NCI-H1048 (cell line): Measurements from ENCODE around the gene ITFG2.
A peak's percentile ranks its signal among the peaks of the same experiment; 100 is the strongest.

Source experiments
- DNase-seq: peaks from one replicate; lab custom pipeline; 2025; lab: John Stamatoyannopoulos, UW

The ITFG2 gene

GRCh38 chr12:2795291-2796186 lies 16.9 kb upstream of the ITFG2 start:
- DNase-seq, result no peak

DNA sequence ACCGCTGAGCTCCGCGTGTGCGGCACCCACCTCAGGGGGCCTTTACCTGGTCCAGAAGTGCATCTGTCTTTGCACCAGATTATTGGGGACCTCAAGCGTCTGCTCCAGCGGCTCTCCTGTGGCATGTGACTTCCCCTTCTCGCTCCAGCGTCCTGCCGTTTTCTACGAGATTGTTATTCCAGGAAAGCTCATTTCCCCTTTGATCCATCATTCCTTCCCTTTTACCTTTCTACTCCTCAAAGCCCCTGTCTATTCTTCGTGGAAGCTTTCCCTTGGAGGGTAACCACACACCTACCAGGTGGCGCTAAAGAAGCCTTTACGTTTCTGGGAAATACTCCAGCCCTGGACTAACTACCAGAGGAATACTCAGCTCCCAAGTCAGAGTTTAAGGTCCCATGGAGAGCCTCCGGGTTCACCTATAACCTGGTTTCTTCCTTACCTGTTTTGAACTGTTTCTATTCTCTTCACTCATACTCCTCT lies 16.2 kb upstream of the ITFG2 start:
- no peak for DNase-seq

GRCh38 chr12:2797721-2798418 lies 14.6 kb upstream of the ITFG2 start:
- DNase-seq, result no peak

- no peak for DNase-seq
These were observed 12.4 kb upstream of the ITFG2 start for GRCh38 chr12:2800046-2800570.

DNA sequence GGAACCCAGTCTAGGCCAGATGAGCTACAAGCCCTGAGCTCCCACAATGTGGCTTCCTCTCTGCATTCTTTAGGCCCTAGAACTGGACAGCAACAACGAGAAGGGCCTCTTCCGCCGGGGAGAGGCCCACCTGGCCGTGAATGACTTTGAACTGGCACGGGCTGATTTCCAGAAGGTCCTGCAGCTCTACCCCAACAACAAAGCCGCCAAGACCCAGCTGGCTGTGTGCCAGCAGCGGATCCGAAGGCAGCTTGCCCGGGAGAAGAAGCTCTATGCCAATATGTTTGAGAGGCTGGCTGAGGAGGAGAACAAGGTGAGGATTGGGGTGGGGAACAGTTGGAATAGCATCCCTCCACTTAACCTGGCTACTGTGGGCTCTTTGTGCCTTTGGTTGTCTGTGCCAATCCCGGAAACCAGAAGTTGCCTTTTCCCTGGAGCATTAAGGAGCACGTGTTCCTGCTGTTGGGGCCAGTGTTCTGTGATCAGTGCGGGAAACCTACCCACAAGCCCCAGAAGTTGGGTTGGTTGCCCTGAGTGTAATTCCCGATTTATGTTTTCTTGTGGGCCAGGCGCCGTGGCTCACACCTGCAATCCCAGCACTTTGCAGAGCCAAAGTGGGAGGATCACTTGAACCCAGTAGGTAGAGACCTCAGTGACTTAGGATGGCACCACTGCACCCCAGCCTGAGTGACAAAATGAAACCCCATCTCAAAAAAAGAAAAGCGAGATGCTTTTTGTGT lies 11.3 kb upstream of the ITFG2 start:
- DNase-seq, result no peak

- DNase-seq, result no peak
These were observed 8.7 kb upstream of the ITFG2 start for GRCh38 chr12:2803635-2804392.

DNA sequence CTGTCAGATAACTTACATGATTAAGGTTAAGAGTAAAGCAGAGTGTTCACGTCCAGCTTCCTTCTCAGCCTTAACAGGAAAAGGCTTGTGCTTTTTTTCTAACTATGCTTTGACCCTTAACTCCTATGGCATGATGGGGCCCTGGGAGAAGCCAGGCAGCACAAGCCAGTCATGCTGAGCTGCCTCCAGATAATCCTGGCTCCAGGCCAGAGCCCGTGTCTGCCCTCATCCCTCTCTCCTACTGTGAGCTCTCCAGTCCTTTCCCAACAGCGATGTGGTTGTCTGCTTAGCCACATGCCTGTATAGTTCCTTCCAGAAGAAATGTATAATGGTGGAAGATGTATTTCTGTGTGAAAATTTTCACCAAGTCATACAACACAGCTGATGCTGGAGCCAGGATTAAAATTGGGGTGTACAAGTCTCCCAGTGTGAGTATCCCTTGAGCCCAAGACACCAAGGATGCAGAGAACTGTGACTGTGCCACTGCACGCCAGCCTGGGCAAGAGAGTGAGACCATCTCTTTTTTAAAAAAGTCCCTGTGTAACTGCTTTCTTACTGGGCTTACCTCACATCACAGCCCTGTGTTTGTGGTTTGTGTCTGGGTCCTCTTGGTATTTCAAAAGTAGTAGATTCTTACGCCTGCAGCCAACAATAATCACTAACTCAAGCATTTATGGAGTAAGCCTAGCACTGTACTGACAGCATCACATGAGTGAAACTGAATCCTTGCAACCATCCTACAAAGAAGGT lies 7.9 kb upstream of the ITFG2 start:
- DNase-seq, result no peak

DNA sequence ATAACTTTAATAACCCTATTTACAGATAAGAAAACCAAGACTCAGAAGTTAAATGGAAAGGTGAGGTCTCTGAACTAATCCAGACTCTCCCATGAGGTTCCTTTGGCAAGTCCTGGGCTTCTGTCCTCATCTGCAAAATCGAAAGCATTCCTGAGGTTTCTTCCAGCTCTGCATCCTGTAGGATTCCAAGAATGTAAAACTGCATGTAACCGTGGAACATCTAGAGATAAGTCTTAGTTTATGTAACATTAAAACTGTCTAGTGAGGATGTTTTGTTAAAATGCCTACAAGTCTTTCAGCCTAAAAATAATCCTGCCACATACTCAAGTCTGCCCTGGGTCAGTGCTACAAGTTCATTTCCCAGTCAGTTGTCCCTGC lies 7.3 kb upstream of the ITFG2 start:
- no peak for DNase-seq

GRCh38 chr12:2806700-2807099 lies 5.8 kb upstream of the ITFG2 start:
- DNase-seq, result no peak

DNA sequence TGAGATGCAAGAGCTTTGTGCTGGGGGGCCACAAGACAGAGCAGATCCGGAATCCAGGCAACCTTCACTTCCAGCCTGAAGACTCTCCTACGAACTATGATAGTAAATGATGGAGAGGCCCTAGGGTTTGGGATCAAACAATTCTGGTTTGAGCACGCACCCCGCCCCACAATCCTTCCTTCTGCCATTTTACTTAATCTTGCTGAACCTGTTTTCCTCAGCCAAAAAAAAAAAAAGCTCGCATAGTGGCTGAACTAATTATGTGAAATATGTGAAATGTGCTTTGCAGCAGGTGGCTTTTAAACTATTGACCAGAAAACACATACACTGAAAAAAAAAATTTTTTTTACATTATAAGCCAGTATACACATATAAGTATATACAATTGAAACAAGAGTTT lies 667 bp upstream of the ITFG2 start:
- DNase-seq, result no peak

DNA sequence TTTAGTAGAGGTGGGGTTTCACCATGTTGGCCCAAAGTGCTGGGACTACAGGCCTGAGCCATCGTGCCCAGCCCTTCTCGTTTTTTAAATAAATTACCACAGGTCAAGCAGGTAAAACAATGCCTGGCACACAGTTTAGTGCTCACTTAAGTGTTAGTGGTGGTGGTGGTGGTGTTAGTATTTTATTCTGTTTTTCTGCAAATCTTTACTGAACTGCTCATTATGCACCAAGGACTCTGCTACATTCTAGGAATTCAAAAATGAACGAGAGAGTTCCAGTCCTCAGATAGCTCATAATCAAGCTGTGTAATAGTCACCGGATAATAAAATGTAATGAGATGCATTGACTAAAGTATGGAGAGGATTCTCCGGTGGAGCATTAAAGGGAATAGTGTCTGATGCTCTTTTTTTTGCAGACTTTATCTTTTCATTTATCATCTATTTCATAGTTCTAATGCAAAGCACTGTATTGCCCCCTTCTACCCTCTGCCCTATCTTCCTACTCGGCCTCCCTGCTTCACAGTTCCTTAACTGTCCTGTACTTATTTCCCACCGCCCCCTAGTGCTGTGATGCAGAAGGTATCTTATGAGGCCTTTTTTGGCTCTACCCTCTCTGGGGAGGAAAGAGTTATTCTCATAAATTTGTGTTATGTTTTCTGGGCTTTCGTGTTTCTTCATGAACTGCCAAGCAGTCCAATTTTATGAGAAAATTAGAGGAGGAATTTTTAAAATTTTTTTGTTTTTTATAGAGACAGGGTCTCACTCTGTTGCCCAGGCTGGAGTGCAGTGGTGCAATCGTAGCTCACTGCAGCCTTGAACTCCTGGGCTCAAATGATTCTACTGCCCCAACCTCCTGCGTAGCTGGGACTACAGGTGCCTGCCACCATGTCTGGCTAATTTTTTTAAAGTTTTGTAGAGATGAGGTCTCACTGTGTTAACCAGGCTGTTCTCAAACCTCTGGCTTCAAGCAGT lies 1.0 kb downstream of the ITFG2 start:
- peak; percentile 13 for DNase-seq

- DNase-seq, result no peak
These were observed 7.3 kb downstream of the ITFG2 start for GRCh38 chr12:2819810-2820209.

GRCh38 chr12:2820432-2820831 lies 8.0 kb downstream of the ITFG2 start:
- no peak for DNase-seq

DNA sequence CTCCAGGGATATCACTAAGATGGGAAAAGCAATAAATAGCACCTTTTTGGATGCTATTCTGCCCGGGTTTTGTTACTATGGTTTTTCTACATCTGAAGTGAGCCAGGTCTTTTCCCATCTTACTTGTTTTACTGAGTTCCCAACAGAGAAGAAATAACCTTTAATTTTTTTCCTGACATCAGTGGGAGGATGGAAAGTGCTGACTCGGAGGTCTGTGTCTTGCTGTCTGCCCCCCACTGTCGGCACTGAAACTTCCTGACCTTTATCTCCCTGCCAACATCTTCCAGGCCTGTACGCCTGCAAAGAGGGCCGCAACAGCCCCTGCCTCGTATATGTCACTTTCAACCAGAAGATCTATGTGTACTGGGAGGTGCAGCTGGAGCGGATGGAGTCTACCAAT lies 11.0 kb downstream of the ITFG2 start:
- DNase-seq, result no peak

DNA sequence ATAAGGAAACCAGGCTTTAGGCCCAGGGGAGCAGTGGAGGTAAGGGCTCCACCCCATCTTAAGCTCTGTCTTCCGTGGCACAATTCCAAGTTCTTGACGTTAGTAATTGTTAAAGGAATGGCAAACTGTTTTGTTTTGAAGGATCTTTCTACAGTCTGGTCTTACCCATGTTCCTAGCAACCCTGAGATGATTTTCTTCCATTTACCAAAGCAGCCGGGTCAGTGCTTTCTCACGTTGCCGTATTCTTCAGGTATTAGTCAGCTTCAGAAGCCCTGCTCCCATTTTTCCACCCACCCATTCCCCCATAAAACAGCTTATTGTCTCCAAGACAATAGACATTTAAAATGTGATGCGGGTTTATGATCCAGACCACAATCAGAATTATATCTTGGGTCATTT lies 12.1 kb downstream of the ITFG2 start:
- no peak for DNase-seq

DNA sequence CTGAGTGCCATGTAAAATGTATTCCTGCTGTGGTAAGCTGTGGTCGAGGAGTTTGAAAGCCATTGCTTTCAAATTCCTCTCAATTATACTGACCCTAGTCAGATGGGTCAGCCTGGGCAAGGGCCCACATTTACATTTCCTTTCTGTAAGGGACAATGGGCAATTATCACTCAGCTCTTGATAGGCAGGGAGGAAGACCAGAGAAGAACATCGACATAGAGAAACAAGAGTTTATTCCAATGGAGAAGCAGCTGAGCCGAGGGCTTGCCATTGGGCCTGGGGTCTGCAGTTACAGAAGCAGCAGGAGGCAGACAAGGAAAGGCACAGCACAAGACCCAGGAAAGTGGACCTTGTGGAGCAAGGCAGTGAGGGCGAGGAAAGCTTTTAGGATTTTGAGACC lies 12.7 kb downstream of the ITFG2 start:
- DNase-seq, result no peak

DNA sequence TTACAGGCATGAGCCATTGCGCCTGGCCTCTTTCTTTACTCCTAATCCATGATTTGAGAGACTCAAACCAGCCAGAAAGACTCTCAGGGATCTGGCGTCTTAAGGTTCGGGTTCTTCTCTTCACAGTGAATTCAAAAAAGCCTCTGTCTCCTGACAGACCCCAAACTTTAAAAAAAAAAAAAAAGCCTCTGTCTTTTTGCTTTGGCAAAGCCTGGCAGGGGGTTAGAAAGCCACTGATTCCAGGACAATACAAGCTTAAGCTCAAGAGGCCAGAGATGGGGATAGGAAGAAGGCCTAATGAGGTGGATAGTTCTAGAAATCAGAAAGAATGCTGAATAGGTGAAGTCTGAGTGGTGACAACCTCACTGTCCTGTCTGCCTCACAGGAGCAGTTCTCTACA lies 13.6 kb downstream of the ITFG2 start:
- DNase-seq, result no peak

DNA sequence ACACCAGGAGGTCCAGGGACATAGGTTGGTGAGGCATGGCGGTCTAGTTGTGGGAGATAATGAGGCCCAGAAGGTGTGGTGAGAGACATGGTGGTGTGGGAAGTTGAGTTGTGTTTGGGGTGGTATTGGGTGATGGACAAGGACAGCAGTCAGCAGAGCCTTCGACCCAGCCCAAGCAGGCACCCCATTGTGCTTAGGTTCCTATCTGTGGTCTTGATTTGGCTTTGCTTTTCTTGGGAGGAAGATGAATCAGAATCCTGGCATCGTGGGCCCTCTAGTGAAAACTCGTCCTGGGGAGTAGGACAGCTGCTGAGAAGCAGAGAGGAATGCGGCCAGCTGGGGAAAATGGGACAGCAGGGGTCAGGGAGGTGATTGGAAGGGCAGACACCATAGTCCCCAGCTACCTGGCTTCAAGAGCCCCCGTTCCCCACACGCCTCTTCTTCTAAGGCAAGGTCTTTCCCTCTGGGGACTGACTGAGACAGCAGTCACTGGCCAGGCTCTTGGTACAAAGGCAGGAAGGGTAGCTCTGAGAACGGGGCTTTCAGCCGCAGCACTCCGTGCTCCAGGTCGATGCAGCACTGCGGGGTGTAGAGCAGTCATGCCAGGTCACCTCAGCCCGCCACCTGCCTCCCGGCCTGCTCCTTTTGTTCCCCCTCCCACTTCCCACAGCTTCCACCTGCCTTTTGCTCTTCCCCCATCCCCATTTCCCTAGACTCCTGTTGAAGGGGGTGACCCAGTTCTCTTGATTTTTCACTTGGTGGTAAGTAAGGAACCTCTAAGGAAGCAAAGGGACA lies 14.4 kb downstream of the ITFG2 start:
- DNase-seq, result no peak

DNA sequence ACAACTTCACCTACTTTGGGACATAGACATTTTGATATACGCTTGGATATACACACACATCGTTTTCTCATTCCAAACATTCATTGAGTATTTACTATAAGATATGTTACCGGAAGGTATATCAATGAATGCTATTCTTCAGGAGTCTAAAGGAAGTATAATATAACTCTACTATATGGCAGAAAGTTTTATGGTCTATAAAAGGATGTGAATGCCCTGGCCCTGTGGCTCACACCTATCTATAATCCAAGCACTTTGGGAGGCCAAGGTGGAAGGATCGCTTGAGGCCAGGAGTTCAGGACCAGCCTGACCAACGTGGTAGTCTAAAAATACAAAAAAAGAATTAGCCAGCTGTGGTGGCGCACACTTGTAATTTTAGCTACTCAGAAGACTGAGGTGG lies 16.8 kb downstream of the ITFG2 start:
- no peak for DNase-seq
